ENCODE data around the gene ADAM12.

The ADAM12 gene

DNA sequence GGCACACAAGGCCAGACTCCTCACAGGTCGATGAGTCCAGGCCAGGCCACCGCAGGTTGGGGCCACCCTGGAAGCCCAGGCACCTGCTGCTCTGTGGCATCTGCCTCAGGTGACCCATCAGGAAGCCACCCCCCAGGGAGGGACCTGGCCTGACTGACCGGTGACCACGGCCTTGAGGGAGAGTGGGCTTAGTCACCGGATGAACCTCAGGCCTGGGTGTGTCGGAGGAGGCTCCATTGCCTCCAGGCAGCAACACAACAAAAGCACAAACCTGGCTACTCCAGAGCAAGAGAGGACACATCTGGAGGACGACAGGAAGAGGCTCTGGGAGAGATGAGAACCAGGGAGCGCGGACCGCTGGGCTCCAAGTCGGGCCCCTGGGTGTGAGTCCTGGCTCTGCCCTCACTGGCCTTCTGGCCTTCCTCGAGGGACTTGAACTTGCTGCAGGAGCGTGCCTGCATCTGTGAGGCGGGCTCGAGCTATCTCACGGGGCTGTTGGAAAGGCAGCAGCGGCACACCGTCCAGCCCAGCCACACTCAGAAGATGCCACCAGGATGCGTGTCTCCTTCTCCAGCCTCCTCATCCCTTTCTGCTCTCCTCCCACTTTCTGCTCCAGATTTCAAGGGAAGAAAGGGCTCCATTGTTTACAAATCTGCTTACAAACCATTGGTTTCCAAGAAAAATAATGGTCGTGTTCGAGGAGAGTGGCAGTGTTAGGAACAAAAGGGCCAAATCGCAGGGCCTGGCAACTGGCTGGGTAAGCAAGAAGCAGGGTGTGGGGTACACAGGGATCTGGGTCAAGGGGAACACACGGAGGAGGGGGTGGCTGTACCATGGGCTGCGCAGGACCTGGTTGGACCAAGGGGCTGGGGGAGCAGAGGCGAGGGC is 152.9 kb downstream of the ADAM12 start:
- Histone ChIP-seq H3K9ac (ENCODE audit: low read length) (no peak overlapping the region), H2AFZ (ENCODE audit: low read length) (no peak overlapping the region), H3K9me3 (replicated peaks; ENCODE audit: insufficient read depth, low read length) (no peaks in the 10 kb centered on the region), H4K20me1 (ENCODE audit: insufficient read depth, low read length) (no peaks in the 10 kb centered on the region), H3K4me2 (ENCODE audit: low read depth, low read length) (no peak overlapping the region), H3K4me1 (ENCODE audit: low read length) (no peaks in the 10 kb centered on the region), H3K79me2 (ENCODE audit: low read length) (no peaks in the 10 kb centered on the region), H3F3A (ENCODE audit: insufficient read depth, low read length) (no peaks in the 10 kb centered on the region), H3K27ac (ENCODE audit: low read length) (no peak overlapping the region), H3K9me2 (replicated peaks; ENCODE audit: insufficient read depth, low read length) (no peaks in the 10 kb centered on the region), H3K4me3 (ENCODE audit: low read length) (no peak overlapping the region), H3K36me3 (replicated peaks; ENCODE audit: insufficient read depth, low read length) (no peaks in the 10 kb centered on the region), H3K27me3 (replicated peaks; ENCODE audit: insufficient read depth, low read length) (no peaks in the 10 kb centered on the region)
- DNase-seq = no peak
- TF ChIP-seq EZH2 (optimal IDR thresholded peaks at IDR 0.05; ENCODE audit: low read depth, low read length) (no peak), EZH2phosphoT487 (IDR thresholded peaks at IDR 0.05; ENCODE audit: low read length) (no peak)
- TF ChIP-seq, protein P1, sequence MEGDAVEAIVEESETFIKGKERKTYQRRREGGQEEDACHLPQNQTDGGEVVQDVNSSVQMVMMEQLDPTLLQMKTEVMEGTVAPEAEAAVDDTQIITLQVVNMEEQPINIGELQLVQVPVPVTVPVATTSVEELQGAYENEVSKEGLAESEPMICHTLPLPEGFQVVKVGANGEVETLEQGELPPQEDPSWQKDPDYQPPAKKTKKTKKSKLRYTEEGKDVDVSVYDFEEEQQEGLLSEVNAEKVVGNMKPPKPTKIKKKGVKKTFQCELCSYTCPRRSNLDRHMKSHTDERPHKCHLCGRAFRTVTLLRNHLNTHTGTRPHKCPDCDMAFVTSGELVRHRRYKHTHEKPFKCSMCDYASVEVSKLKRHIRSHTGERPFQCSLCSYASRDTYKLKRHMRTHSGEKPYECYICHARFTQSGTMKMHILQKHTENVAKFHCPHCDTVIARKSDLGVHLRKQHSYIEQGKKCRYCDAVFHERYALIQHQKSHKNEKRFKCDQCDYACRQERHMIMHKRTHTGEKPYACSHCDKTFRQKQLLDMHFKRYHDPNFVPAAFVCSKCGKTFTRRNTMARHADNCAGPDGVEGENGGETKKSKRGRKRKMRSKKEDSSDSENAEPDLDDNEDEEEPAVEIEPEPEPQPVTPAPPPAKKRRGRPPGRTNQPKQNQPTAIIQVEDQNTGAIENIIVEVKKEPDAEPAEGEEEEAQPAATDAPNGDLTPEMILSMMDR (IDR thresholded peaks at IDR 0.05; ENCODE audit: low read length) = no peak

DNA sequence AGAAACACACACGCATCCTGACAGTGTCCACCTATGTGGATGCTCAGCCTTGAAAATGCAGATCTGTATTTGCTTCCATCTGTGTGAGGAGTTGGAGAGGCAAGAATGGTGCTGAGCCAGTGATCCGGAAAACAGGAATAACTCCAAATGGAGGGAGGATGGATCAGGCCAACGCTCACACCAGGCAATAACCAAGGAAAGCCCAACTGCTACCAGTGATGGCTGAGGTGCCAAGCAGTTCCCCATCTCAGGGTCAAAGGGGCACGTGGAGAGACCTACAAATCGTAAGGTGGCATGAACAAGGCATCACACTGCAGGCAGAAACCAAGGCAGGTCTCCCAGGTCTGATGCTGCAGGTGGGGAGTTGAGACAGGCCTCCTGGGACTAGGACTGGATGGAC is 153.6 kb downstream of the ADAM12 start:
- no peak for DNase-seq
- Histone ChIP-seq H3K27me3 (replicated peaks; ENCODE audit: insufficient read depth, low read length) (no peaks in the 10 kb centered on the region), H2AFZ (ENCODE audit: low read length) (no peak overlapping the region), H3K9me2 (replicated peaks; ENCODE audit: insufficient read depth, low read length) (no peaks in the 10 kb centered on the region), H3K4me3 (ENCODE audit: low read length) (no peak overlapping the region), H3K79me2 (ENCODE audit: low read length) (no peaks in the 10 kb centered on the region), H4K20me1 (ENCODE audit: insufficient read depth, low read length) (no peaks in the 10 kb centered on the region), H3K4me2 (ENCODE audit: low read depth, low read length) (no peak overlapping the region), H3F3A (ENCODE audit: insufficient read depth, low read length) (no peaks in the 10 kb centered on the region), H3K36me3 (replicated peaks; ENCODE audit: insufficient read depth, low read length) (no peaks in the 10 kb centered on the region), H3K9ac (ENCODE audit: low read length) (no peak overlapping the region), H3K27ac (ENCODE audit: low read length) (no peak overlapping the region), H3K9me3 (replicated peaks; ENCODE audit: insufficient read depth, low read length) (no peaks in the 10 kb centered on the region), H3K4me1 (ENCODE audit: low read length) (no peaks in the 10 kb centered on the region)
- TF ChIP-seq EZH2phosphoT487 (IDR thresholded peaks at IDR 0.05; ENCODE audit: low read length) = no peak
- TF ChIP-seq EZH2 (optimal IDR thresholded peaks at IDR 0.05; ENCODE audit: low read depth, low read length) = no peak
- TF ChIP-seq, protein P1 (IDR thresholded peaks at IDR 0.05; ENCODE audit: low read length) = no peak

DNA sequence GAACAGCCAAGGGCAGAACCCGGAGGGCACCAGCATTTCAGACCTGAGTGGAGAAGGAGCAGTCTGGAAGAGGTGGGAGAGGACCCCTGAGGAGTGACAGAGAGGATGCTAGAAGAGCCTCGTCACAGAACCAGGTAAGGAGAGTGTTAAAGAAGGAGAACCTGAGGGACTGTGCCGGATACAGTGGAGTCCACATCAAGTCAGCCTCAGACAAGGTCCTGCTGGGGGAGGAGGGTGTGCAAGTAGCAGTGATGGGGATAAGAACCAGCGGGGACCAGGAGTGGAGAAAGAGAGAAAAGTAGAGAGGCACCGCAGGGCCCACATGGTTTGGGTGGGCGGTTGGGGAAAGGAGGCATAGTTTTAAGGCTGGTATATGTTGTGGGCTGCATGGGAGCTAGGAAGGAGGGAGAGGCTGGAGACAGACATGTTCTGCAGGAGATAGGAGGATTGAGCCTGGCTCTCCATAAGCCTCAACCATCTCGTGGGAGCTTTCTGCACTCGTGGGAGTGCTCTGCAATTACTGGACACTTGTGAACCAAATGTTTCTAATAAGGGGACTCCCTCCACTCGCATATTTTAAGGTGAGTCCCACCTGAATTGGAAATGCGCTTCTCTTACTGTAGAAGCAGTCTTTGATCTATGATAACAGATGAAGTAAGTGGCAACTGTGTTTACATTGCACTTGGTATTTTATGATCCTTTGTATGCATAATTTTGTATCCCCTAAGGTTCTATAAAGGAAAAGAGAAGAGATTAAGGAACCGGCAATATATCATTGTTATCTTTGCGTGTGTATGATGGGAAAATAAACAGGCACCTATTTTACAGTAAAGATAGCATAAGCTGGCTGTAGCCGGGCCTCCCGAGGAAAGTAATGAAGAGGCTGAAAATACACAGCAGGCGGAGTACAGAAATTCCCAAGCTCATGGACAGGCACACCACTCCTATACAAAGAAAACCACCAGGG is 154.8 kb downstream of the ADAM12 start:
- TF ChIP-seq EZH2 (optimal IDR thresholded peaks at IDR 0.05; ENCODE audit: low read depth, low read length) = no peak
- TF ChIP-seq, protein P1 (IDR thresholded peaks at IDR 0.05; ENCODE audit: low read length) = no peak
- no peak for TF ChIP-seq EZH2phosphoT487 (IDR thresholded peaks at IDR 0.05; ENCODE audit: low read length)
- Histone ChIP-seq H3K27me3 (replicated peaks; ENCODE audit: insufficient read depth, low read length) (no peaks in the 10 kb centered on the region), H3K79me2 (ENCODE audit: low read length) (no peaks in the 10 kb centered on the region), H2AFZ (ENCODE audit: low read length) (no peak overlapping the region), H3K27ac (ENCODE audit: low read length) (no peak overlapping the region), H3K4me1 (ENCODE audit: low read length) (no peaks in the 10 kb centered on the region), H3K9ac (ENCODE audit: low read length) (no peak overlapping the region), H4K20me1 (ENCODE audit: insufficient read depth, low read length) (no peaks in the 10 kb centered on the region), H3K4me3 (ENCODE audit: low read length) (no peak overlapping the region), H3K9me2 (replicated peaks; ENCODE audit: insufficient read depth, low read length) (no peaks in the 10 kb centered on the region), H3K9me3 (replicated peaks; ENCODE audit: insufficient read depth, low read length) (no peaks in the 10 kb centered on the region), H3K4me2 (ENCODE audit: low read depth, low read length) (no peak overlapping the region), H3K36me3 (replicated peaks; ENCODE audit: insufficient read depth, low read length) (no peaks in the 10 kb centered on the region), H3F3A (ENCODE audit: insufficient read depth, low read length) (no peaks in the 10 kb centered on the region)
- no peak for DNase-seq
